AG10803 (cell line): ENCODE results near the gene CEP126.

Experiments
- DNase-seq: peaks from one replicate; pipeline ENCODE4 v3.0.0; 2010; ENCODE audit warnings: low read depth
- H3K4me3 ChIP-seq: 2 replicates; pipeline ENCODE4 v1.5.1; 2011; ENCODE audit warnings: mild to moderate bottlenecking, low read length, control low read depth
- CTCF ChIP-seq: conservative IDR thresholded peaks from 2 replicates; pipeline ENCODE4 v1.5.1; 2011; ENCODE audit warnings: mild to moderate bottlenecking, low read length, control low read depth, inconsistent platforms

The CEP126 gene

GRCh38 chr11:101996111-101996510 lies 81.3 kb downstream of the CEP126 start:
- no peak for TF ChIP-seq CTCF
- DNase-seq: no peak
- H3K4me3 ChIP-seq: no peak overlapping the region

GRCh38 chr11:102001657-102002338 lies 87.0 kb downstream of the CEP126 start:
- DNase-seq: peak; percentile 18
- H3K4me3 ChIP-seq: no peak overlapping the region
- no peak for TF ChIP-seq CTCF

- no peak for TF ChIP-seq CTCF
- H3K4me3 ChIP-seq: no peak overlapping the region
- no peak for DNase-seq
Observed at GRCh38 chr11:102004220-102004619, 89.4 kb downstream of the CEP126 start.

- DNase-seq: no peak
Observed at GRCh38 chr11:102005306-102005705, 90.5 kb downstream of the CEP126 start.

GRCh38 chr11:102006835-102007566 lies 92.2 kb downstream of the CEP126 start:
- no peak for TF ChIP-seq CTCF
- no peak for DNase-seq
- no peak overlapping the region for H3K4me3 ChIP-seq

More at GRCh38 chr11:102005306-102005705, 90.5 kb downstream of the CEP126 start:
- TF ChIP-seq CTCF: no peak
- no peak overlapping the region for H3K4me3 ChIP-seq

- DNase-seq: peak; percentile 57
- H3K4me3 ChIP-seq: no peak overlapping the region
- TF ChIP-seq CTCF: peak; percentile 58
Observed at GRCh38 chr11:102007567-102008437, 93.0 kb downstream of the CEP126 start.
